Measurements from ENCODE around the gene UBLCP1.

Gene UBLCP1

GRCh38 chr5:159258361-159258760 lies 4.7 kb upstream of the UBLCP1 start:
- no peak for TF ChIP-seq CTCF (IDR thresholded peaks at IDR 0.05)

GRCh38 chr5:159262472-159262858 lies 625 bp upstream of the UBLCP1 start:
- no peak for TF ChIP-seq CTCF (IDR thresholded peaks at IDR 0.05)

- no peak for TF ChIP-seq CTCF (IDR thresholded peaks at IDR 0.05)
These were observed 447 bp downstream of the UBLCP1 start for GRCh38 chr5:159263569-159263905.

- TF ChIP-seq CTCF (IDR thresholded peaks at IDR 0.05): no peak
These were observed 6.6 kb downstream of the UBLCP1 start for GRCh38 chr5:159269723-159270122.

GRCh38 chr5:159273923-159274322 lies 10.8 kb downstream of the UBLCP1 start:
- TF ChIP-seq CTCF (IDR thresholded peaks at IDR 0.05): no peak

GRCh38 chr5:159274676-159275075 lies 11.6 kb downstream of the UBLCP1 start:
- no peak for TF ChIP-seq CTCF (IDR thresholded peaks at IDR 0.05)

- TF ChIP-seq CTCF (IDR thresholded peaks at IDR 0.05): peak; percentile 59
These were observed 23.4 kb downstream of the UBLCP1 start for GRCh38 chr5:159286420-159287035.

- TF ChIP-seq CTCF (IDR thresholded peaks at IDR 0.05): no peak
These were observed 27.7 kb downstream of the UBLCP1 start for GRCh38 chr5:159290741-159291140.
